ENCODE measurements around the gene GANC. TPM values are rescaled to one million over a fixed set of nuclear protein-coding genes. Genes with fewer than 3 reads are reported as not detected.
A peak's percentile ranks its signal among the peaks of the same experiment; 100 is the strongest.

Gene GANC
- total and polyA plus RNA-seq, 2 experiments from 2014 or later, result 21.0 to 22.2 TPM

- Histone ChIP-seq H3K4me1 (ENCODE audit: low read depth) (peaks cover 18% of the 10 kb centered on the region), H3K27me3 (no peaks in the 10 kb centered on the region), H3K27ac (peak overlapping the region; percentile 86), H3K36me3 (no peaks in the 10 kb centered on the region), H3K4me3 (no peak overlapping the region), H3K9me3 (ENCODE audit: low read depth) (no peaks in the 10 kb centered on the region)
- TF ChIP-seq CTCF (IDR thresholded peaks at IDR 0.05; ENCODE audit: low read depth, low read length), result no peak
- DNase-seq (ENCODE audit: low read depth in 1 of 2, low spot score in 1 of 2), result no peak
Observed at GRCh38 chr15:42373936-42374335, 100.9 kb downstream of the GANC start.

- H3K9me3 ChIP-seq (ENCODE audit: low read depth), result no peaks in the 10 kb centered on the region
Observed at GRCh38 chr15:42374810-42375209, 101.8 kb downstream of the GANC start.

GRCh38 chr15:42375252-42375651 lies 102.3 kb downstream of the GANC start:
- H3K4me1 ChIP-seq (ENCODE audit: low read depth), result peaks cover 18% of the 10 kb centered on the region
- no peaks in the 10 kb centered on the region for H3K36me3 ChIP-seq
- no peak for DNase-seq (ENCODE audit: low read depth in 1 of 2, low spot score in 1 of 2)
- H3K4me3 ChIP-seq, result no peak overlapping the region
- H3K9me3 ChIP-seq (ENCODE audit: low read depth), result no peaks in the 10 kb centered on the region
- H3K27ac ChIP-seq, result peak overlapping the region; percentile 53
- no peaks in the 10 kb centered on the region for H3K27me3 ChIP-seq
- no peak for TF ChIP-seq CTCF (IDR thresholded peaks at IDR 0.05; ENCODE audit: low read depth, low read length)

More at GRCh38 chr15:42374810-42375209, 101.8 kb downstream of the GANC start:
- Histone ChIP-seq H3K4me3 (no peak overlapping the region), H3K36me3 (no peaks in the 10 kb centered on the region), H3K4me1 (ENCODE audit: low read depth) (peaks cover 18% of the 10 kb centered on the region), H3K27ac (peak overlapping the region; percentile 53), H3K27me3 (no peaks in the 10 kb centered on the region)
- no peak for TF ChIP-seq CTCF (IDR thresholded peaks at IDR 0.05; ENCODE audit: low read depth, low read length)
- DNase-seq (ENCODE audit: low read depth in 1 of 2, low spot score in 1 of 2), result no peak

GRCh38 chr15:42375941-42376340 lies 102.9 kb downstream of the GANC start:
- Histone ChIP-seq H3K4me1 (ENCODE audit: low read depth) (peaks cover 18% of the 10 kb centered on the region), H3K4me3 (no peak overlapping the region), H3K9me3 (ENCODE audit: low read depth) (no peaks in the 10 kb centered on the region), H3K27me3 (no peaks in the 10 kb centered on the region), H3K27ac (peak overlapping the region; percentile 53), H3K36me3 (no peaks in the 10 kb centered on the region)
- DNase-seq (ENCODE audit: low read depth in 1 of 2, low spot score in 1 of 2), result no peak
- TF ChIP-seq CTCF (IDR thresholded peaks at IDR 0.05; ENCODE audit: low read depth, low read length), result no peak

- Histone ChIP-seq H3K27me3 (no peaks in the 10 kb centered on the region), H3K4me3 (no peak overlapping the region), H3K27ac (no peak overlapping the region), H3K4me1 (ENCODE audit: low read depth) (peaks cover 18% of the 10 kb centered on the region), H3K9me3 (ENCODE audit: low read depth) (no peaks in the 10 kb centered on the region), H3K36me3 (no peaks in the 10 kb centered on the region)
- TF ChIP-seq CTCF (IDR thresholded peaks at IDR 0.05; ENCODE audit: low read depth, low read length), result no peak
- DNase-seq (ENCODE audit: low read depth in 1 of 2, low spot score in 1 of 2), result no peak
Observed at GRCh38 chr15:42378011-42378410, 105.0 kb downstream of the GANC start.

GRCh38 chr15:42384597-42384996 lies 111.6 kb downstream of the GANC start:
- Histone ChIP-seq H3K4me1 (ENCODE audit: low read depth) (peaks cover 26% of the 10 kb centered on the region), H3K27ac (peak overlapping the region; percentile 68), H3K36me3 (no peaks in the 10 kb centered on the region), H3K27me3 (no peaks in the 10 kb centered on the region), H3K9me3 (ENCODE audit: low read depth) (no peaks in the 10 kb centered on the region), H3K4me3 (no peak overlapping the region)
- TF ChIP-seq CTCF (IDR thresholded peaks at IDR 0.05; ENCODE audit: low read depth, low read length), result no peak
- peak in 1 of 2 donors; percentile 42 for DNase-seq (ENCODE audit: low read depth in 1 of 2, low spot score in 1 of 2)

Measured in cardiac muscle cell (in vitro differentiated cells and primary cell).